GM23338 (cell line): ENCODE measurements around the gene RIIAD1.

Experiments
- CTCF ChIP-seq, 2 experiments: fragments of 200-600 bp in 1 of 2; sonication (generic) in 1 of 2; conservative IDR thresholded peaks; 2 replicates each; pipeline versions ENCODE4 v1.5.1 to v1.6.1; 2016 to 2017; ENCODE audit warnings: antibody characterized with exemption in 2 of 2, low read depth in 2 of 2, mild to moderate bottlenecking in 2 of 2, moderate library complexity in 1 of 2
- JUNB ChIP-seq: IDR thresholded peaks from one replicate; pipeline ENCODE4 v1.6.1; 2016; ENCODE audit warnings: antibody characterized with exemption; ENCODE audit not compliant: unreplicated experiment
- POLR2AphosphoS5 ChIP-seq: IDR thresholded peaks from 2 replicates; pipeline ENCODE4 v1.6.1; 2016; ENCODE audit warnings: antibody characterized with exemption, low read depth
- REST ChIP-seq: IDR thresholded peaks from one replicate; pipeline ENCODE4 v1.6.1; 2018; ENCODE audit warnings: antibody characterized with exemption; ENCODE audit not compliant: unreplicated experiment

- TF ChIP-seq JUNB, result no peak
- no peak for TF ChIP-seq CTCF (conservative IDR thresholded peaks at IDR 0.05; ENCODE audit: low read depth in 2 of 2)
- no peak for TF ChIP-seq REST
- TF ChIP-seq POLR2AphosphoS5, result no peak
These were observed 34.8 kb upstream of the RIIAD1 start for GRCh38 chr1:151686561-151686960.
